PC-3 (cell line): ENCODE results near the gene TALDO1.

Source experiments
- CTCF ChIP-seq: fragments of 300-600 bp; sonication (generic); conservative IDR thresholded peaks from 2 replicates; pipeline ENCODE4 v1.5.1; 2017; ENCODE audit warnings: antibody characterized with exemption, low read depth, mild to moderate bottlenecking, low read length
- EZH2 ChIP-seq: fragments of 300-600 bp; sonication (generic); IDR thresholded peaks from one replicate; pipeline ENCODE4 v1.6.1; 2017; ENCODE audit warnings: antibody characterized with exemption, mild to moderate bottlenecking, low read length; ENCODE audit not compliant: unreplicated experiment

DNA sequence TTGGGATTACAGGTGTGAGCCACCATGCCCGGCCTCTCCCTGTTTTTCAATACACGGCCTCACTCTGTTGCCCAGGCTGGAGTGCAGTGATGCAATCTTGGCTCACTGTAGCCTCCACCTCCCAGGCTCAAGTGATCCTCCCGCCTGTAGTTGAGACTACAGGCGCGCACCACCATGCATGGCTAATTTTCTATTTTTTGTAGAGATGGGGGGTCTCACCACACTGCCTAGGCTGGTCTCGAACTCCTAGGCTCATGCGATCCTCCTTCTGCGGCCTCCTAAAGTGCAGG is 18.5 kb downstream of the TALDO1 start:
- no peak for TF ChIP-seq CTCF
- TF ChIP-seq EZH2: no peak
